Heart right ventricle (tissue), 16 donors: Measurements from ENCODE around the gene ORC5. TPM values are rescaled to one million over a fixed set of nuclear protein-coding genes. Genes with fewer than 3 reads are reported as not detected.

Source experiments
- ATAC-seq, 8 donors: fragments of 200-7000 bp; cut with Tn5 transposase; one replicate each; pipeline ENCODE4 v1.9.1; 2020; ENCODE audit warnings: mild to moderate bottlenecking in 8 of 8, moderate library complexity in 8 of 8, moderate number of reproducible peaks in 1 of 8
- DNase-seq, 2 donors: peaks; one replicate each; pipeline ENCODE4 v3.0.0-alpha.2; 2020
- H3K27ac ChIP-seq, 10 donors: fragments of 200-600 bp; sonication (generic) in 2 of 10; one replicate each; pipeline versions ENCODE4 v1.5.0 to v1.8.0; 2020 to 2022; ENCODE audit warnings: mild to moderate bottlenecking in 3 of 10
- H3K27me3 ChIP-seq, 7 donors: fragments of 200-600 bp; one replicate each; pipeline ENCODE4 v1.8.0; 2021 to 2022; ENCODE audit warnings: mild to moderate bottlenecking in 2 of 7
- H3K36me3 ChIP-seq, 9 donors: fragments of 200-600 bp; sonication (generic) in 1 of 9; one replicate each; pipeline versions ENCODE4 v1.5.0 to v1.8.0; 2020 to 2022; ENCODE audit warnings: mild to moderate bottlenecking in 2 of 9
- H3K4me1 ChIP-seq, 9 donors: fragments of 200-600 bp; sonication (generic) in 1 of 9; one replicate each; pipeline versions ENCODE4 v1.5.0 to v1.8.0; 2020 to 2022; ENCODE audit warnings: mild to moderate bottlenecking in 4 of 9
- H3K4me3 ChIP-seq, 10 donors: fragments of 200-600 bp; sonication (generic) in 2 of 10; one replicate each; pipeline versions ENCODE4 v1.5.0 to v1.8.0; 2020 to 2022; ENCODE audit warnings: mild to moderate bottlenecking in 7 of 10, moderate library complexity in 2 of 10
- H3K9me3 ChIP-seq, 11 donors: fragments of 200-600 bp in 10 of 11; sonication (generic) in 2 of 11; one replicate each; pipeline versions ENCODE4 v1.5.0 to v1.8.0; 2013 to 2022; ENCODE audit warnings: mild to moderate bottlenecking in 2 of 11, control low read depth in 1 of 11, moderate library complexity in 1 of 11
- WGBS, 2 donors: extraction: QIAGEN DNeasy Blood & Tissue Kit; methylation state at CpG; one replicate each; pipeline ENCODE4 v1.1.7; 2013; ENCODE audit warnings: inconsistent platforms in 1 of 2; 5-methylcytosine and 5-hydroxymethylcytosine counted together
- intact Hi-C, 10 donors: fragments of 100-400 bp; cut with DNase I; formaldehyde crosslinking; loops; one replicate each; pipeline versions ENCODE4 v1.11.1 to v1.14.2; 2022
- polyA plus RNA-seq, 2 donors: library from polyadenylated mRNA; stranded (reverse); fragments of 200-250 nt; gene quantifications; one replicate each; pipeline ENCODE4 v1.2.3, GENCODE V29; 2013
- total RNA-seq, 10 donors: library from RNA; stranded (reverse); fragmentation: NEBNext Ultra II Directional in 3 of 10; extraction: Animal tissue kit (Norgen Biotek cat#: 25700) in 3 of 10; gene quantifications; one replicate each; pipeline versions ENCODE4 v1.2.1 to v1.2.4, GENCODE V29; 2021 to 2023
- TF ChIP-seq, protein P1 (sequence below), 9 donors: fragments of 200-600 bp; sonication (generic) in 2 of 9; IDR thresholded peaks; one replicate each; pipeline versions ENCODE4 v1.5.0 to v1.8.0; 2021 to 2022; ENCODE audit warnings: antibody characterized with exemption in 9 of 9, mild to moderate bottlenecking in 5 of 9, moderate library complexity in 1 of 9
- donor health status: Arrhythmogenic right ventricular cardiomyopathy.
- donor health status: ischemic (EF 13 %, LVEDD 7.1; RV severe dilation, severe dysfunction).
- donor health status: healthy with polysubstance abuse.
- donor health status: DM: no; HTN: yes; CAD: no.
- donor health status: DM: no; HTN: no; CAD: no.
- donor health status: ischemic (EF 25% LVEDD 6.9; RV normal size, moderate dysfunction).
- donor health status: ischemic (EF 25% LVEDD 5.7; RV mildly dilated, moderate dysfunction).
- donor health status: healthy.
- donor health status: DM: yes; HTN: yes; CAD: no.
- donor health status: Ischemic cardiomyopathy.
- donor health status: ischemic (EF 35%, LVEDD 5.7; RV mildly dilated, moderate dysfunction).
- donor health status: nonischemic (EF 11% LVEDD 7.7; RV severe dilation, severe dysfunction).
- donor health status: DM: yes; HTN: yes; CAD: no.
- donor health status: PGD.
- donor health status: ischemic (EF 29% LVEDD 5.4; RV normal size, mild dysfunction).
- donor health status: nonischemic (EF 23%, LVEDD 6.1; RV moderate dilation, normal function).

ORC5 gene
- total and polyA plus RNA-seq, 12 donors = 3.2 to 12.0 (median 6.9) TPM

GRCh38 chr7:104228442-104228841 lies 20.6 kb upstream of the ORC5 start:
- H3K27ac ChIP-seq = no peak overlapping the region

DNA sequence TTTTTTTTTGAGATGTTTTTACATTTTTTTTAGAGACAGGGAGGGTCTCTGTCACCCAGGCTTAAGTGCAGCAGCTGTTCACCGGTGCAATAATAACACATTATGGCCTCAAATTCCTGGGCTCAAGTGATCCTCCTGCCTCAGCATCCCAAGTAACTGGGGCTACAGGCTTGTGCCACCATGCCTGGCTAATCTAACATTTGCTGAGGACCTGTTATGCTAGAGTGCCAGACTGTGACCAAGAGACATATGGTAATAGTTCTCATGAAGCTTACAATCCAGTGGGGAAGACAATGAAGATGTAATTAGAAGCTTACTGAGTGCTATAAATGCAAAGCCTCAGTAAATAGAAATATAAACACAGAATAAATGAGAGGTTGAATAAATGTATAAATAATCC lies 17.6 kb upstream of the ORC5 start:
- Histone ChIP-seq H3K4me3 (no peak overlapping the region), H3K36me3 (no peaks in the 10 kb centered on the region), H3K4me1 (no peaks in the 10 kb centered on the region), H3K9me3 (peaks cover 0 to 15% (median under 1%) of the 10 kb centered on the region in 11 donors), H3K27ac (no peak overlapping the region), H3K27me3 (peaks cover 0 to 9% (median 6%) of the 10 kb centered on the region in 7 donors)
- TF ChIP-seq, protein P1, sequence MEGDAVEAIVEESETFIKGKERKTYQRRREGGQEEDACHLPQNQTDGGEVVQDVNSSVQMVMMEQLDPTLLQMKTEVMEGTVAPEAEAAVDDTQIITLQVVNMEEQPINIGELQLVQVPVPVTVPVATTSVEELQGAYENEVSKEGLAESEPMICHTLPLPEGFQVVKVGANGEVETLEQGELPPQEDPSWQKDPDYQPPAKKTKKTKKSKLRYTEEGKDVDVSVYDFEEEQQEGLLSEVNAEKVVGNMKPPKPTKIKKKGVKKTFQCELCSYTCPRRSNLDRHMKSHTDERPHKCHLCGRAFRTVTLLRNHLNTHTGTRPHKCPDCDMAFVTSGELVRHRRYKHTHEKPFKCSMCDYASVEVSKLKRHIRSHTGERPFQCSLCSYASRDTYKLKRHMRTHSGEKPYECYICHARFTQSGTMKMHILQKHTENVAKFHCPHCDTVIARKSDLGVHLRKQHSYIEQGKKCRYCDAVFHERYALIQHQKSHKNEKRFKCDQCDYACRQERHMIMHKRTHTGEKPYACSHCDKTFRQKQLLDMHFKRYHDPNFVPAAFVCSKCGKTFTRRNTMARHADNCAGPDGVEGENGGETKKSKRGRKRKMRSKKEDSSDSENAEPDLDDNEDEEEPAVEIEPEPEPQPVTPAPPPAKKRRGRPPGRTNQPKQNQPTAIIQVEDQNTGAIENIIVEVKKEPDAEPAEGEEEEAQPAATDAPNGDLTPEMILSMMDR (IDR thresholded peaks at IDR 0.05) = no peak
- DNase-seq = no peak
- no peak for ATAC-seq
- WGBS, 2 donors = 69 to 76% methylated on average over 1 of the region's 1 CpG
- intact Hi-C loops = no loop called here

More at GRCh38 chr7:104228442-104228841, 20.6 kb upstream of the ORC5 start:
- intact Hi-C loops = no loop called here
- no peak for ATAC-seq
- 72 to 75% methylated on average over 2 of the region's 2 CpGs for WGBS, 2 donors
- TF ChIP-seq, protein P1 (IDR thresholded peaks at IDR 0.05) = no peak
- no peaks in the 10 kb centered on the region for H3K9me3 ChIP-seq
- peaks cover 0 to 6% (median 0%) of the 10 kb centered on the region in 9 donors for H3K4me1 ChIP-seq
- H3K36me3 ChIP-seq = no peaks in the 10 kb centered on the region
- H3K27me3 ChIP-seq = peaks cover 0 to 27% (median 10%) of the 10 kb centered on the region in 7 donors
- H3K4me3 ChIP-seq = no peak overlapping the region
- DNase-seq = no peak

DNA sequence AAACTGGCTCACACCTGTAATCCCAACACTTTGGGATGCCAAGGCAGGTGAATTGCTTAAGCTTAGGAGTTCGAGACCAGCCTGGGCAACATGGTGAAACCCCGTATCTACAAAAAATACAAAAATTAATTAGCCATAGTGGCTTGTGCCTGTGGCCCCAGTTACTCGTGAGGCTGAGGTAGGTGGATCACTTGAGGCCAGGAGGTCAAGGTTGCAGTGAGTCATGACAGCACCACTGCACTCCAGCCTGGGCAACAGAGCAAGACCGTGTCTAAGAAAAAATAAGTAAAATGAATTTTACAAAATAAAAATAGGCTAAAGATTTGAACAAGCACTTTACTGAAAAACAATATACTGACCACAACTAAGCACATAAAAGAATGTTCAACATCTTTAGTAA lies 9.8 kb upstream of the ORC5 start:
- peaks cover 0 to 20% (median 3%) of the 10 kb centered on the region in 11 donors for H3K9me3 ChIP-seq
- no peaks in the 10 kb centered on the region for H3K4me1 ChIP-seq
- TF ChIP-seq, protein P1 (IDR thresholded peaks at IDR 0.05) = no peak
- H3K27ac ChIP-seq = no peak overlapping the region
- 56 to 57% methylated on average over 4 of the region's 4 CpGs for WGBS, 2 donors
- peaks cover 0 to 6% (median 0%) of the 10 kb centered on the region in 7 donors for H3K27me3 ChIP-seq
- intact Hi-C loops = no loop called here
- H3K4me3 ChIP-seq = no peak overlapping the region
- ATAC-seq = no peak
- no peak for DNase-seq
- H3K36me3 ChIP-seq = no peaks in the 10 kb centered on the region

DNA sequence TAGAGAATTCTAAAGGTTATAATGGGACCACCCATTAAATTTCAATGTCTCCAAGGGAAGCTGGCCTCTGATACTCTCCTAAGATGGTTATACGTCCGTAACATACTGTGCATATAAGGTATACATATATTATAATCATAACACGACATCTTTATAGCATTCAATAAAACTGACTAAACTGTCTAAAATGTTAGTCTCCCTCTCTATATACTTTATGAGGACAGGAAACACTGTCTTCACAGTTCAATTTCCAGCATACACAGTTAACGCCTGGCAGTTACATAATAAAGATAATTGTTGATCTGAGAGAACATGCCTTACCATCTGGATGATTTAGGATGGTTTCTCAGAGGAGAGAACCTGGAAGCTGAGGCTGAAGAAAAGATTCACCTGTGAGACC lies 1.2 kb upstream of the ORC5 start:
- intact Hi-C loops = no loop called here
- peaks cover 2 to 32% (median 22%) of the 10 kb centered on the region in 9 donors for H3K4me1 ChIP-seq
- peaks cover 0 to 1% (median 0%) of the 10 kb centered on the region in 9 donors for H3K36me3 ChIP-seq
- 73 to 78% methylated on average over 4 of the region's 4 CpGs for WGBS, 2 donors
- H3K27me3 ChIP-seq = no peaks in the 10 kb centered on the region
- no peak overlapping the region for H3K4me3 ChIP-seq
- no peak overlapping the region for H3K27ac ChIP-seq
- ATAC-seq = no peak
- no peak for DNase-seq
- H3K9me3 ChIP-seq = no peaks in the 10 kb centered on the region
- TF ChIP-seq, protein P1 (IDR thresholded peaks at IDR 0.05) = no peak
